Esophagus squamous epithelium (tissue), 4 donors: ENCODE results near the gene JUN.

ENCODE experiments used
- CTCF ChIP-seq, 6 experiments: fragments of 450-650 bp in 4 of 6; fragments of 200-600 bp in 2 of 6; sonication (generic) in 2 of 6; IDR thresholded peaks; one replicate each; pipeline ENCODE4 v1.5.1; 2016 to 2019; ENCODE audit warnings: antibody characterized with exemption in 6 of 6, mild to moderate bottlenecking in 4 of 6, moderate library complexity in 4 of 6
- POLR2A ChIP-seq, 4 donors: fragments of 450-650 bp; IDR thresholded peaks; one replicate each; pipeline ENCODE4 v1.6.1; 2017; ENCODE audit warnings: antibody characterized with exemption in 4 of 4, mild to moderate bottlenecking in 4 of 4, moderate library complexity in 3 of 4

- TF ChIP-seq CTCF (IDR thresholded peaks at IDR 0.05): no peak
- no peak for TF ChIP-seq POLR2A (IDR thresholded peaks at IDR 0.05)
These were observed 3.0 kb upstream of the JUN start for GRCh38 chr1:58786927-58787245.
